GM19467 (cell line): Measurements from ENCODE around the gene DOCK7.
A peak's percentile ranks its signal among the peaks of the same experiment; 100 is the strongest.
"Not testable (repeated sequence)": the region's sequence is repeated elsewhere in the genome, so short reads cannot be mapped to it uniquely, and the experiment has no call there.

ENCODE experiments used
- ATAC-seq: cut with Tn5 transposase; IDR thresholded peaks from one replicate; pipeline ENCODE4 v1.9.1; 2021; ENCODE audit warnings: mild to moderate bottlenecking, moderate library complexity; ENCODE audit not compliant: unreplicated experiment

Gene DOCK7

GRCh38 chr1:62687903-62688686 lies at the start of gene DOCK7:
DOCK7 (minus strand) TSS chr1:62688386; CDS start chr1:62688264, 122 bp downstream.
- ATAC-seq = peak; percentile 69

- no peak for ATAC-seq
These were observed 47.4 kb upstream of the DOCK7 start for GRCh38 chr1:62735491-62736171.

- no peak for ATAC-seq
These were observed 44.1 kb upstream of the DOCK7 start for GRCh38 chr1:62732331-62732730.

GRCh38 chr1:62728963-62729362 lies 40.8 kb upstream of the DOCK7 start:
- ATAC-seq = no peak

- no peak for ATAC-seq
These were observed 39.6 kb upstream of the DOCK7 start for GRCh38 chr1:62727656-62728407.

- no peak for ATAC-seq
These were observed 37.8 kb upstream of the DOCK7 start for GRCh38 chr1:62726011-62726442.

GRCh38 chr1:62725255-62725654 lies 37.1 kb upstream of the DOCK7 start:
- no peak for ATAC-seq

GRCh38 chr1:62724430-62724829 lies 36.2 kb upstream of the DOCK7 start:
- ATAC-seq = no peak

GRCh38 chr1:62723883-62724282 lies 35.7 kb upstream of the DOCK7 start:
- ATAC-seq = no peak

- no peak for ATAC-seq
These were observed 34.6 kb upstream of the DOCK7 start for GRCh38 chr1:62722796-62723195.

GRCh38 chr1:62720946-62721554 lies 32.9 kb upstream of the DOCK7 start:
- no peak for ATAC-seq

GRCh38 chr1:62718400-62718799 lies 30.2 kb upstream of the DOCK7 start:
- not testable (repeated sequence) for ATAC-seq

GRCh38 chr1:62717483-62717882 lies 29.3 kb upstream of the DOCK7 start:
- no peak for ATAC-seq

GRCh38 chr1:62716397-62716796 lies 28.2 kb upstream of the DOCK7 start:
- ATAC-seq = no peak

- no peak for ATAC-seq
These were observed 24.4 kb upstream of the DOCK7 start for GRCh38 chr1:62712336-62713243.

GRCh38 chr1:62707744-62708120 lies 19.5 kb upstream of the DOCK7 start:
- no peak for ATAC-seq

- no peak for ATAC-seq
These were observed 19.0 kb upstream of the DOCK7 start for GRCh38 chr1:62706985-62707743.

GRCh38 chr1:62698161-62698560 lies 10.0 kb upstream of the DOCK7 start:
- ATAC-seq = not testable (repeated sequence)

GRCh38 chr1:62694479-62694878 lies 6.3 kb upstream of the DOCK7 start:
- ATAC-seq = not testable (repeated sequence)
